ENCODE data around the gene IFRD2.
A peak's percentile ranks its signal among the peaks of the same experiment; 100 is the strongest.
"Not testable (repeated sequence)": the region's sequence is repeated elsewhere in the genome, so short reads cannot be mapped to it uniquely, and the experiment has no call there.

IFRD2 gene

GRCh38 chr3:50244813-50245212 lies 47.4 kb downstream of the IFRD2 start:
- not testable (repeated sequence) for DNase-seq

GRCh38 chr3:50243543-50243895 lies 48.7 kb downstream of the IFRD2 start:
- no peak for DNase-seq

GRCh38 chr3:50242851-50243542 lies 49.2 kb downstream of the IFRD2 start:
- DNase-seq = peak; percentile 52 to 53

- no peak for DNase-seq
These were observed 49.9 kb downstream of the IFRD2 start for GRCh38 chr3:50242381-50242770.

- no peak for DNase-seq
These were observed 50.4 kb downstream of the IFRD2 start for GRCh38 chr3:50241713-50242380.

- DNase-seq = no peak
These were observed 51.1 kb downstream of the IFRD2 start for GRCh38 chr3:50241163-50241562.

GRCh38 chr3:50239649-50240048 lies 52.6 kb downstream of the IFRD2 start:
- DNase-seq = no peak

- peak in 1 of 2 donors; percentile 39 for DNase-seq
These were observed 53.6 kb downstream of the IFRD2 start for GRCh38 chr3:50238549-50239026.

- DNase-seq = peak; percentile 87 to 91
These were observed 54.3 kb downstream of the IFRD2 start for GRCh38 chr3:50237754-50238548.

Measured in stimulated activated CD4-positive, alpha-beta T cell treated with anti-CD3 and anti-CD28 coated beads, Interleukin-2, amount 100 ng/mL, for 24 hours (primary cell).